B cell (primary cell): Measurements from ENCODE around the gene PIH1D1. TPM values are rescaled to one million over a fixed set of nuclear protein-coding genes. Genes with fewer than 3 reads are reported as not detected.

Source experiments
- ATAC-seq: fragments of 200-7000 bp; cut with Tn5 transposase; one replicate; pipeline ENCODE4 v1.10.0; 2021; ENCODE audit warnings: low read depth, mild to moderate bottlenecking, moderate number of reproducible peaks, moderate library complexity
- CTCF ChIA-PET: fragments of 350-600 bp; sonication (Branson Sonifier 250); formaldehyde crosslinking; loops from one replicate; lab custom pipeline; 2021; ENCODE audit warnings: antibody characterized with exemption, inconsistent platforms; lab: Charles Lee
- POLR2A ChIA-PET: fragments of 350-600 bp; sonication (Branson Sonifier 250); formaldehyde crosslinking; loops from one replicate; lab custom pipeline; 2021; ENCODE audit warnings: antibody characterized with exemption; lab: Charles Lee
- DNase-seq: peaks from one replicate; pipeline ENCODE4 v3.0.0; 2013
- H2AFZ ChIP-seq: 2 replicates; pipeline ENCODE4 v1.6.1; 2012; ENCODE audit warnings: mild to moderate bottlenecking, low read depth, low read length; ENCODE audit not compliant: insufficient read depth, poor library complexity, severe bottlenecking
- H3K27ac ChIP-seq, 2 donors: 1 replicate in 1 of 2; 2 replicates in 1 of 2; pipeline ENCODE4 v1.5.1; 2012 to 2013; ENCODE audit warnings: low read length in 2 of 2, mild to moderate bottlenecking in 2 of 2, moderate library complexity in 1 of 2
- H3K27me3 ChIP-seq, 4 experiments: fragments of 200-600 bp in 1 of 4; sonication (generic) in 1 of 4; replicated peaks in 1 of 4; 1 replicate in 2 of 4; 2 replicates in 2 of 4; pipeline versions ENCODE4 v1.6.1 to v1.7.0; 2013 to 2016; ENCODE audit warnings: low read length in 3 of 4, mild to moderate bottlenecking in 2 of 4, mixed read lengths in 1 of 4, moderate library complexity in 1 of 4; ENCODE audit not compliant: insufficient read depth in 4 of 4, control insufficient read depth in 3 of 4; ENCODE audit errors: control extremely low read depth in 1 of 4
- H3K36me3 ChIP-seq, 2 experiments: replicated peaks in 1 of 2; 1 replicate in 1 of 2; 2 replicates in 1 of 2; pipeline versions ENCODE4 v1.6.1 to v1.7.1; 2013; ENCODE audit warnings: low read length in 1 of 2; ENCODE audit not compliant: insufficient read depth in 2 of 2, control insufficient read depth in 1 of 2; ENCODE audit errors: control extremely low read depth in 1 of 2, extremely low read depth in 1 of 2
- H3K4me1 ChIP-seq, 2 donors: fragments of 200-600 bp in 1 of 2; sonication (generic) in 1 of 2; 1 replicate in 1 of 2; 2 replicates in 1 of 2; pipeline versions ENCODE4 v1.5.1 to v1.6.1; 2013 to 2017; ENCODE audit warnings: low read length in 2 of 2; ENCODE audit not compliant: control insufficient read depth in 2 of 2, insufficient read depth in 2 of 2
- H3K4me2 ChIP-seq: replicated peaks from 2 replicates; pipeline ENCODE3; 2012; ENCODE audit warnings: mild to moderate bottlenecking, low read depth, low read length; ENCODE audit not compliant: poor library complexity, severe bottlenecking
- H3K4me3 ChIP-seq, 5 experiments: fragments of 200-600 bp in 1 of 5; sonication (generic) in 1 of 5; 1 replicate in 3 of 5; 2 replicates in 2 of 5; pipeline versions ENCODE4 v1.5.1 to v1.7.0; 2011 to 2016; ENCODE audit warnings: low read length in 4 of 5, mild to moderate bottlenecking in 4 of 5, low read depth in 2 of 5, control low read depth in 1 of 5, moderate library complexity in 1 of 5; ENCODE audit not compliant: insufficient read depth in 1 of 5; ENCODE audit errors: control extremely low read depth in 1 of 5, extremely low read depth in 1 of 5
- H3K79me2 ChIP-seq: fragments of 200-600 bp; sonication (generic); one replicate; pipeline ENCODE4 v1.6.0; 2016; ENCODE audit warnings: low read length; ENCODE audit not compliant: control insufficient read depth, insufficient read depth
- H3K9ac ChIP-seq: fragments of 200-600 bp; sonication (generic); 2 replicates; pipeline ENCODE4 v1.6.1; 2017; ENCODE audit warnings: mild to moderate bottlenecking, low read length, moderate library complexity
- H3K9me3 ChIP-seq, 3 donors: one replicate each; pipeline versions ENCODE4 v1.6.1 to v1.7.1; 2013; ENCODE audit warnings: low read length in 2 of 3; ENCODE audit not compliant: control insufficient read depth in 2 of 3, insufficient read depth in 1 of 3; ENCODE audit errors: control extremely low read depth in 1 of 3
- H4K20me1 ChIP-seq: 2 replicates; pipeline ENCODE4 v1.6.0; 2012; ENCODE audit warnings: mild to moderate bottlenecking, low read length; ENCODE audit not compliant: insufficient read depth, control insufficient read depth, poor library complexity, severe bottlenecking
- H3K27ac Mint-ChIP-seq: one replicate; pipeline ENCODE4 v1.8.0; 2021; ENCODE audit warnings: mixed read lengths
- H3K27me3 Mint-ChIP-seq: one replicate; pipeline ENCODE4 v1.8.0; 2021; ENCODE audit warnings: mixed read lengths
- H3K4me1 Mint-ChIP-seq: one replicate; pipeline ENCODE4 v1.8.0; 2021; ENCODE audit warnings: mixed read lengths
- H3K4me3 Mint-ChIP-seq: one replicate; pipeline ENCODE4 v1.8.0; 2021; ENCODE audit warnings: mixed read lengths
- H3K9me3 Mint-ChIP-seq: one replicate; pipeline ENCODE4 v1.8.0; 2022; ENCODE audit warnings: mixed read lengths; ENCODE audit not compliant: insufficient read depth
- EZH2 ChIP-seq: IDR thresholded peaks from 2 replicates; pipeline ENCODE4 v1.6.1; 2012; ENCODE audit warnings: borderline replicate concordance, low read depth, mild to moderate bottlenecking, moderate library complexity, low read length; ENCODE audit not compliant: insufficient read depth, poor library complexity, severe bottlenecking
- WGBS: methylation state at CpG from one replicate; pipeline ENCODE4 v1.1.5; 2013; ENCODE audit warnings: missing lambda C conversion rate; ENCODE audit not compliant: insufficient coverage; 5-methylcytosine and 5-hydroxymethylcytosine counted together
- intact Hi-C: fragments of 100-400 bp; cut with micrococcal nuclease; formaldehyde crosslinking; loops from one replicate; pipeline ENCODE4 v1.10.0; 2022
- polyA plus RNA-seq: library from polyadenylated mRNA; depleted of rRNA; stranded (reverse); fragments of >200 nt; gene quantifications from 2 replicates; pipeline ENCODE4 v1.2.3, GENCODE V29; 2012
- total RNA-seq, 2 donors: library from RNA; stranded (reverse); fragments of 120-200 nt in 1 of 2; gene quantifications; 1 replicate in 1 of 2; 2 replicates in 1 of 2; pipeline versions ENCODE4 v1.2.3 to v1.2.4, GENCODE V29; 2013 to 2022
- TF ChIP-seq, protein P1 (sequence below): fragments of 200-600 bp; IDR thresholded peaks from one replicate; pipeline ENCODE4 v1.8.0; 2022; ENCODE audit warnings: antibody characterized with exemption, mild to moderate bottlenecking

Gene PIH1D1
- total and polyA plus RNA-seq, 2 donors (not counting 1 experiment from before 2014, with no cell fraction given): 158 to 184 TPM

DNA sequence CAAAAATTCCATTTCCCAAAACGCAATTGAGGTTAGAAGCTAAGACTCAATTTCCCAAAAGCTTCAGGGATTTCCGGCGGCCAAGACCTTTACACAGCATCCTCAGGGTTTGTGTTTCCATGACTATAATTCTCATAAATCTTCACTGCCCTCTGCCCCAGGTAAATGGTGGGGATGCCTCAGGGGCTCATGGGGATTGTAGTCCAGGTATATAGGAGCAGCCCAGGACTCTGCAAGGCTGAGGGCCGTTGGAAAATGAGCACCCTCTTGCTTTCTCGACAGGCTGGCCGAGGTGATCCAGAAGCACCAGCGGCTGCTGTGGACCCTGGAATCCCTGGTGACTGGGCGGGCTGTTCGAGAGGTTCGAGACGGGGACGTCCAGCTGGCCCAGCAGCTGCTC is 7.8 kb upstream of the PIH1D1 start:
- DNase-seq (no peak), ATAC-seq (no peak)
- Histone ChIP-seq H3K36me3 (peaks cover 0 to 56% of the 10 kb centered on the region in 2 experiments), H3K4me2 (no peak overlapping the region), H3K27ac (no peak overlapping the region), H3K4me1 (peaks cover 3 to 13% of the 10 kb centered on the region in 2 donors), H3K9ac (no peak overlapping the region), H3K79me2 (peaks cover 63% of the 10 kb centered on the region), H3K9me3 (peaks cover 0 to 2% (median 0%) of the 10 kb centered on the region in 3 donors), H3K27me3 (no peaks in the 10 kb centered on the region), H2AFZ (no peak overlapping the region), H3K4me3 (no peak overlapping the region), H4K20me1 (peaks cover 35% of the 10 kb centered on the region)
- ChIA-PET CTCF (interaction anchor here (1.2 kb wide), 1 partner anchor 87 kb away, joined by 4 read pairs; no protein-coding TSS in a partner anchor), POLR2A (no interaction called here)
- intact Hi-C loops: no loop called here
- Mint-ChIP-seq H3K27ac (peak overlapping the region; percentile 6), H3K4me1 (peaks cover 8% of the 10 kb centered on the region), H3K4me3 (no peak overlapping the region), H3K27me3 (no peaks in the 10 kb centered on the region), H3K9me3 (no peaks in the 10 kb centered on the region)
- 91% methylated on average over 10 of the region's 12 CpGs for WGBS
- TF ChIP-seq, protein P1, sequence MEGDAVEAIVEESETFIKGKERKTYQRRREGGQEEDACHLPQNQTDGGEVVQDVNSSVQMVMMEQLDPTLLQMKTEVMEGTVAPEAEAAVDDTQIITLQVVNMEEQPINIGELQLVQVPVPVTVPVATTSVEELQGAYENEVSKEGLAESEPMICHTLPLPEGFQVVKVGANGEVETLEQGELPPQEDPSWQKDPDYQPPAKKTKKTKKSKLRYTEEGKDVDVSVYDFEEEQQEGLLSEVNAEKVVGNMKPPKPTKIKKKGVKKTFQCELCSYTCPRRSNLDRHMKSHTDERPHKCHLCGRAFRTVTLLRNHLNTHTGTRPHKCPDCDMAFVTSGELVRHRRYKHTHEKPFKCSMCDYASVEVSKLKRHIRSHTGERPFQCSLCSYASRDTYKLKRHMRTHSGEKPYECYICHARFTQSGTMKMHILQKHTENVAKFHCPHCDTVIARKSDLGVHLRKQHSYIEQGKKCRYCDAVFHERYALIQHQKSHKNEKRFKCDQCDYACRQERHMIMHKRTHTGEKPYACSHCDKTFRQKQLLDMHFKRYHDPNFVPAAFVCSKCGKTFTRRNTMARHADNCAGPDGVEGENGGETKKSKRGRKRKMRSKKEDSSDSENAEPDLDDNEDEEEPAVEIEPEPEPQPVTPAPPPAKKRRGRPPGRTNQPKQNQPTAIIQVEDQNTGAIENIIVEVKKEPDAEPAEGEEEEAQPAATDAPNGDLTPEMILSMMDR: no peak
- no peak for TF ChIP-seq EZH2

DNA sequence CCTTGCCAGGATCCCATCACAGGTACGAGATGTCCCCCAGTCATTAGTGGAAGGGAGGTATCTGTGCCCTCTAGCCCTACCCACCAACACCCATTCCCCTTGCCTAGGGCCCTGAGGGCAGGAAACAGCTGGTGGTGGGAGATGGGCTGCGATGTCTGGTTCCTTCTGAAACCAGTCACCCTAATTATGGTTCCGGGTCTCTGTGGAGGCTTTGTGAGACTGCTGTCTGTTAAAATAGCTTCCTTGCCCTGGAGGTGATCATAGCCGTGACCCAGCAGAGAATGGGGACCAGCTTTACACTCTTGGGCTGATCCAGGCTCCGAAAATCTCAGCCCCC is 6.9 kb upstream of the PIH1D1 start:
- no peaks in the 10 kb centered on the region for H3K9me3 Mint-ChIP-seq
- Histone ChIP-seq H3K4me1 (peaks cover 9 to 21% of the 10 kb centered on the region in 2 donors), H3K79me2 (peaks cover 70% of the 10 kb centered on the region), H2AFZ (no peak overlapping the region), H3K27ac (no peak overlapping the region), H3K9ac (no peak overlapping the region), H3K36me3 (peaks cover 0 to 52% of the 10 kb centered on the region in 2 experiments), H3K27me3 (no peaks in the 10 kb centered on the region), H3K4me3 (no peak overlapping the region), H3K4me2 (no peak overlapping the region), H3K9me3 (peaks cover 0 to 3% (median 0%) of the 10 kb centered on the region in 3 donors), H4K20me1 (peaks cover 35% of the 10 kb centered on the region)
- no peak overlapping the region for H3K27ac Mint-ChIP-seq
- no peak overlapping the region for H3K4me3 Mint-ChIP-seq
- TF ChIP-seq, protein P1: no peak
- no peak for TF ChIP-seq EZH2
- WGBS: 85% methylated on average over 2 of the region's 5 CpGs
- ATAC-seq (no peak), DNase-seq (no peak)
- H3K27me3 Mint-ChIP-seq: no peaks in the 10 kb centered on the region
- POLR2A ChIA-PET: no interaction called here
- intact Hi-C loops: no loop called here
- CTCF ChIA-PET: interaction anchor here (0.6 to 0.9 kb wide), 2 partner anchors 11 to 13 kb away, joined by 3 to 4 read pairs; no protein-coding TSS in a partner anchor
- H3K4me1 Mint-ChIP-seq: peaks cover 16% of the 10 kb centered on the region
